ENCODE results near the gene ARSB.

The ARSB gene

DNA sequence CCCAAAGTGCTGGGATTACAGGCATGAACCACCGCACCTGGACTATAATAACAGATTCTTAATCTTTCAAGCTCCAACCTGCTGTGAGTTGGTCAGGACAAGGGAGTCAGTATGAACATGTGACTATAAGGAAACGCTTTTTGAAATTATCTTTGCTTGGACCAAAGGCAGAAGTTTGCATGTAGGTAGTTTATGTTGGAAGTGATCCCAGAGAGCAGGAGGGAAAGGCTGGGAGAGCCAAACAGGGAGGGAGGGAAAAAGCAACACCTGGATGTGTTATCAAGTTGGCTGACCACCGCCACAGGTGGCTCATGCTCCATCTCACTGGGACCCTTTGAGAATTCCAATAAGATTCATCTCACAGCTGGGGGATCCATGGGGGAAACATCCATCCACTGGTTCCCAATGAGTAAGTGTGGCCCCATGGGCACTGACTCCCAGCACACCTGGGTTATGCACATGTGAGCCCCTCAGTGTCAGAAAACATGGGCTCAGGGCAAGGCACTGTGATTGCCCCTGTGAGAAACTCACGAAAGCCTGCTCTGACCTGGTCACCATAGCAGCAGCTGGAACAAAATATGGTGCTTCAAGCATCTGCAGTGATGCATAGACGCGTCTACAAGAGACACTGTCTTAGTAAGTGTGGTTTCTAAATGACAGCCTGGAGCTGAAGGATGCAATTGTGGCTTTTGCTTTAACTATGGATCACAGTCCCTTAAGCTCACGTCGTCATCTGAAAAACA lies 62.1 kb downstream of the ARSB start:
- no peak for DNase-seq (ENCODE audit: low read depth)
- no peak overlapping the region for H3K4me3 ChIP-seq (ENCODE audit: control insufficient read depth, low read depth, low read length)
- no peak for TF ChIP-seq CTCF (IDR thresholded peaks at IDR 0.05; ENCODE audit: control insufficient read depth, insufficient read depth, low read depth, low read length, missing control alignments)

DNA sequence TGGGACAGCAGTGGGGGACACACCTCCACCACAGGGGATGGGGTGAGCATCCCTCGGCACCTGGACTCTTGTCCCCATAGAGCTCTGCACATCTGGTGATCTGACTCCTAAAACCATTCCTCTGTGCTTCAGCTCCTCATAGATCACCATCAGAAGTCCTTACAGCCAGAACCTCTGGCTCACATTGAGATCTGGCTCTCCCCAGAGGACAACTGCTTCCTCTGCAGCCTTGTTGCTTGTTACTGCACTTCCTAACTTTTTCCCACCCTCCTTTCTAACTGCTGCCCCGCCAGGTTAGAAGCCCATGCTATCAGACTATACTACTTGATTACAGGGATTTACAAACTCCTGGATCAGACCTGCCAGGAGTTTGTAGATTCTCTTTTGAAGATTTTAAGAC lies 64.5 kb downstream of the ARSB start:
- no peak overlapping the region for H3K4me3 ChIP-seq (ENCODE audit: control insufficient read depth, low read depth, low read length)
- TF ChIP-seq CTCF (IDR thresholded peaks at IDR 0.05; ENCODE audit: control insufficient read depth, insufficient read depth, low read depth, low read length, missing control alignments): peak; percentile 63
- DNase-seq (ENCODE audit: low read depth): no peak

GRCh38 chr5:78919796-78920195 lies 65.3 kb downstream of the ARSB start:
- H3K4me3 ChIP-seq (ENCODE audit: control insufficient read depth, low read depth, low read length): no peak overlapping the region
- no peak for DNase-seq (ENCODE audit: low read depth)
- TF ChIP-seq CTCF (IDR thresholded peaks at IDR 0.05; ENCODE audit: control insufficient read depth, insufficient read depth, low read depth, low read length, missing control alignments): no peak

DNA sequence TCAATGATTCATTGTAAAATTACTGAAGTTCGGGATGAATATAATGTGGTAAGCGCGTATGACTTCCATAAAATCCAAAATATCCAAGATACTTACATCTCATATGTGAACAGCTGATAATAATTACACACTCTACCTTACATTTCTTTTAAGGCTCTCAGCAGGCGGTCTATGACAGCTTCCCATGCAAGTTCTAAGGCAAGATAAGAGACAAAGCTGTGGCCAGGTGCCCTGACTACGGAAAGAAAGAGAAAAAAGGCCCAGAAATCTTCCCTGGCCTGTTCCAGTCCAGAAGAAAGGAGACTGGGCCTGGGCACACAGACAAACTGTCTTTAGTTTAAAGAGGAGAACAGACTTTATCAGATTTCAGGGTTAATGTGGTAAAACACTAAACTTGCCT lies 69.1 kb downstream of the ARSB start:
- no peak for DNase-seq (ENCODE audit: low read depth)
- H3K4me3 ChIP-seq (ENCODE audit: control insufficient read depth, low read depth, low read length): no peak overlapping the region
- no peak for TF ChIP-seq CTCF (IDR thresholded peaks at IDR 0.05; ENCODE audit: control insufficient read depth, insufficient read depth, low read depth, low read length, missing control alignments)

DNA sequence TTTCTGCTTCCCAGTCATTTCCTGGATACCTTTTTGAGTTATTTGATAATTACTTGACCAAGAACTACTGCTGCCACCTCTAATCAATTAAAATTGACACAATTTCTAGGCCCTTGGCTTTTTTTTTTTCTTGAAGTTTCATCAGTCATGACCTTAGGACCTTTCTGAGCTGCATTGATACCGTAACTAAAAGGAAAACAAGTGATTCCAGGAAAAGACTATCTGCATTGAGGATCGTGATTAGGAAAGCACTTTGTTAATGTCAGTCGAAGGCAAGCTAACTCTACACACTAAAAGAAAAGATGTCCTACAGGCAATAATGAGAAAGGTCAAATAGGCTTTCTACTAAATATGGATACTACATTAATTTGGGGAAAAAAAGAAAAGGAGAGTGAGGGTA lies 69.9 kb downstream of the ARSB start:
- no peak for TF ChIP-seq CTCF (IDR thresholded peaks at IDR 0.05; ENCODE audit: control insufficient read depth, insufficient read depth, low read depth, low read length, missing control alignments)
- no peak overlapping the region for H3K4me3 ChIP-seq (ENCODE audit: control insufficient read depth, low read depth, low read length)
- no peak for DNase-seq (ENCODE audit: low read depth)

- H3K4me3 ChIP-seq (ENCODE audit: control insufficient read depth, low read depth, low read length): no peak overlapping the region
- DNase-seq (ENCODE audit: low read depth): no peak
- no peak for TF ChIP-seq CTCF (IDR thresholded peaks at IDR 0.05; ENCODE audit: control insufficient read depth, insufficient read depth, low read depth, low read length, missing control alignments)
Measured at GRCh38 chr5:78912811-78913210, 72.3 kb downstream of the ARSB start.

Data from AG09309 (cell line).